Left lung (tissue), 10 donors: ENCODE results near the gene KLHL14. TPM values are rescaled to one million over a fixed set of nuclear protein-coding genes. Genes with fewer than 3 reads are reported as not detected.

ENCODE experiments used
- ATAC-seq: fragments of 200-7000 bp; cut with Tn5 transposase; one replicate; pipeline ENCODE4 v1.9.1; 2020; ENCODE audit warnings: moderate library complexity
- DNase-seq, 4 donors: peaks; one replicate each; pipeline ENCODE4 v3.0.0-alpha.2; 2013 to 2020
- H3K27ac ChIP-seq, 2 donors: fragments of 200-600 bp; sonication (generic) in 1 of 2; one replicate each; pipeline versions ENCODE4 v1.5.0 to v1.8.0; 2020 to 2021
- H3K27me3 ChIP-seq, 2 donors: fragments of 200-600 bp; sonication (generic) in 1 of 2; one replicate each; pipeline versions ENCODE4 v1.5.0 to v1.8.0; 2020 to 2021
- H3K36me3 ChIP-seq, 2 donors: fragments of 200-600 bp; sonication (generic) in 1 of 2; one replicate each; pipeline versions ENCODE4 v1.5.0 to v1.8.0; 2020 to 2021
- H3K4me1 ChIP-seq, 2 donors: fragments of 200-600 bp; one replicate each; pipeline ENCODE4 v1.8.0; 2021
- H3K4me3 ChIP-seq, 2 donors: fragments of 200-600 bp; sonication (generic) in 1 of 2; one replicate each; pipeline versions ENCODE4 v1.5.0 to v1.8.0; 2020 to 2021; ENCODE audit warnings: mild to moderate bottlenecking in 1 of 2
- H3K9me3 ChIP-seq, 2 donors: fragments of 200-600 bp; sonication (generic) in 1 of 2; one replicate each; pipeline versions ENCODE4 v1.5.0 to v1.8.0; 2020 to 2021
- CTCF ChIP-seq, 2 donors: fragments of 200-600 bp; sonication (generic) in 1 of 2; IDR thresholded peaks; one replicate each; pipeline versions ENCODE4 v1.5.0 to v1.8.0; 2021; ENCODE audit warnings: antibody characterized with exemption in 2 of 2
- intact Hi-C, 2 donors: fragments of 100-400 bp; cut with DNase I; formaldehyde crosslinking; loops; one replicate each; pipeline versions ENCODE4 v1.11.2 to v1.14.2; 2022
- polyA plus RNA-seq, 6 donors: library from polyadenylated mRNA; unstranded; fragments of 120-200 nt; gene quantifications; one replicate each; pipeline ENCODE4 v1.2.1, GENCODE V29; 2013; ENCODE audit not compliant: insufficient read length in 6 of 6
- total RNA-seq, 2 donors: library from RNA; stranded (reverse); fragmentation: NEBNext Ultra II Directional; extraction: Animal tissue kit (Norgen Biotek cat#: 25700); gene quantifications; one replicate each; pipeline ENCODE4 v1.2.1, GENCODE V29; 2021
- donor health status: DM: no; HTN: yes; CAD: no.
- donor health status: DM: no; HTN: no; CAD: no.

The KLHL14 gene
- total and polyA plus RNA-seq, 8 donors: 0.20 to 1.4 (median 1.2) TPM

- H3K4me1 ChIP-seq: no peaks in the 10 kb centered on the region
- H3K4me3 ChIP-seq: no peak overlapping the region
- ATAC-seq (no peak), DNase-seq (no peak)
- H3K9me3 ChIP-seq: no peaks in the 10 kb centered on the region
- H3K27me3 ChIP-seq: no peaks in the 10 kb centered on the region
- intact Hi-C loops: no loop called here
- no peak overlapping the region for H3K27ac ChIP-seq
- TF ChIP-seq CTCF (IDR thresholded peaks at IDR 0.05): no peak
- H3K36me3 ChIP-seq: no peaks in the 10 kb centered on the region
Observed at GRCh38 chr18:32637226-32637625, 135.6 kb downstream of the KLHL14 start.

DNA sequence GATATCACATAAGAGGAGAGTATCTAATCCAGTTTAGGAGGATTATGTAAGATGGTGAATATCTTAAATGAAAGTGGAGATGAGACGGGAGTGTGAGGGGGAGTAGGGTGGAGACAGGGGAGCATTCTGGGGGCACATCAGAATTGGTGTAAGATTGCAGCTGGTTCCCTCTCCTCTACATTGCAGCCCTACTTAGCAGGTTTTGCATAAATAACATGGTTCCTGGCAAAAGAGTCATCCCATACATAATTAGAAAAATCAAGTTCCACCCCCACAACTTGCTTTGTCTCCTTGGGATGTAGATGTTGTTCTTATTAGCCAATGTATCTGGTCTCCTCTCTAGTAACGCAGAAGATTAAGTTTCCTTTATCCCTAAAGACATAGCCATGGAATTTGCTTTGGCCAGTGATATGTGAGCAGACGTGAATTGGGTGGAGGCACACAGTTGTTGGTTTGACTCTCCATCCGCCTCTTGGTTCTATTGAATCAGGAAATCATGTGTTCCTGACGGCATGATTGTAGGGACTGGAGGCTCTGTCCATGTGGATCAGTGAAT is 137.9 kb downstream of the KLHL14 start:
- ATAC-seq (no peak), DNase-seq (no peak)
- TF ChIP-seq CTCF (IDR thresholded peaks at IDR 0.05): no peak
- intact Hi-C loops: no loop called here
- Histone ChIP-seq H3K27ac (no peak overlapping the region), H3K4me3 (no peak overlapping the region), H3K27me3 (no peaks in the 10 kb centered on the region), H3K9me3 (no peaks in the 10 kb centered on the region), H3K4me1 (no peaks in the 10 kb centered on the region), H3K36me3 (no peaks in the 10 kb centered on the region)

DNA sequence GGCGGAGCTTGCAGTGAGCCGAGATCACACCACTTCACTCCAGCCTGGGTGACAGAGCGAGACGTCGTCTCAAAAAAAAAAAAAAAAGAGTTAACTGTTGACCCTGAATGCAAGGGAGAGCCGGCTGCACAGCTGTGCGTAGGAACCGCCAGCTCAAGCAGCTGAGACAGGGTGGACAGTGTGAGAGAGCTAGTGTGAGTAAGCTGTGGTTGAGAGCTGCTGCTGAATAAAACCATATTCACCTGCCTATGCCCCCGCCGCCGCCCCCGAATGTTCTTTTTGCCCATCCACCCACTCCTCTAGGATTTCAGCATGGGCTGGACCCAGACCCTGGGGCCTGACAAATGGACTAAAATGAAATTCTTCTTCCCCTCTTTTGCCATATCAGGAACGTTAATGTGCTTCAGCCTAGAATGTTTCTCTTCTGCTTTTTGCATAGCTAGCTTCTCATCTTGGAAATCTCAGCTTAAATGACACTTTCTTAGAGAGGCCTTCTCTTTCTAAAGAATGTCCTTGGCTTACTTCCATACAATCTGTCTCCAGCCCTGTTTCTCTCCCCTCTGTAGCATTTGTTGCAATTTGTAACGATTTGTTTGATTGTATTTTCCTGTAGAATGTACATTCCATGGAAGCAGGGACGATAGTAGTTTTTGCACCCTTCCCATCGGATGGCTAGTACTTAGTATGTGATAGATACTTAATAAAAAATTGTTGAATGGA is 142.7 kb downstream of the KLHL14 start:
- intact Hi-C loops: no loop called here

DNA sequence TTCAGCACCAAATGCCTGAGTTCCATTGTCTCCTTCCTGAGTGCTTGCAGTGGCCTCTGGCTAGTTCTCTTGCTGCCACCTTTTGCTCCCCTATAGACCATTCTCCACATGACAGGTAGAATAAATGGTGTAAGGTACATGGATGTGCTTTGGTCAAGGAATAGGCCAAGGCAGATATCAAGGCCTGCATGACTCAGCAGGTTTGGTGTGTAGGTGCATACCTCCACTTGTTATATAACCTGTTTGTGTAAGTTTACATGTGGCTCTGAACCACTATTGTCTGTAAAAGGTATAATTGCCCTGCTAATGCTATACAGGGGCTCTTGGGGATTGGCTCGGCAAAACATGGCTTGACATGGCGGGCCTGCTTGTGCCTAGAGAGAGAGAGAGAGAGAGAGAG is 143.5 kb downstream of the KLHL14 start:
- Histone ChIP-seq H3K9me3 (no peaks in the 10 kb centered on the region), H3K27me3 (no peaks in the 10 kb centered on the region), H3K4me3 (no peak overlapping the region), H3K4me1 (no peaks in the 10 kb centered on the region), H3K36me3 (no peaks in the 10 kb centered on the region), H3K27ac (no peak overlapping the region)
- intact Hi-C loops: no loop called here
- ATAC-seq (no peak), DNase-seq (no peak)
- TF ChIP-seq CTCF (IDR thresholded peaks at IDR 0.05): no peak

More for the DNA sequence above, 142.7 kb downstream of the KLHL14 start:
- Histone ChIP-seq H3K27ac (no peak overlapping the region), H3K27me3 (no peaks in the 10 kb centered on the region), H3K36me3 (no peaks in the 10 kb centered on the region), H3K4me1 (no peaks in the 10 kb centered on the region), H3K4me3 (no peak overlapping the region), H3K9me3 (no peaks in the 10 kb centered on the region)
- no peak for ATAC-seq
- DNase-seq: peak in 1 of 4 donors; percentile 10
- TF ChIP-seq CTCF (IDR thresholded peaks at IDR 0.05): no peak

GRCh38 chr18:32624182-32624723 is 148.6 kb downstream of the KLHL14 start:
- Histone ChIP-seq H3K4me3 (no peak overlapping the region), H3K4me1 (no peaks in the 10 kb centered on the region), H3K9me3 (no peaks in the 10 kb centered on the region), H3K36me3 (no peaks in the 10 kb centered on the region), H3K27ac (no peak overlapping the region), H3K27me3 (no peaks in the 10 kb centered on the region)
- intact Hi-C loops: no loop called here
- TF ChIP-seq CTCF (IDR thresholded peaks at IDR 0.05): no peak
- DNase-seq: no peak
- no peak for ATAC-seq
